Type B pancreatic cell (in vitro differentiated cells): ENCODE results near the gene LRFN3. TPM values are rescaled to one million over a fixed set of nuclear protein-coding genes. Genes with fewer than 3 reads are reported as not detected.

ENCODE experiments used
- DNase-seq: peaks from one replicate; pipeline ENCODE4 v3.0.0; 2021; ENCODE audit warnings: mixed read lengths; ENCODE audit not compliant: unreplicated experiment; ENCODE audit errors: extremely low spot score
- H3K27ac Mint-ChIP-seq: 2 replicates; pipeline ENCODE4 v1.8.0; 2021; ENCODE audit warnings: mild to moderate bottlenecking, mixed read lengths
- H3K27me3 Mint-ChIP-seq: 2 replicates; pipeline ENCODE4 v1.8.0; 2021; ENCODE audit warnings: mixed read lengths
- H3K36me3 Mint-ChIP-seq: 2 replicates; pipeline ENCODE4 v1.8.0; 2021; ENCODE audit warnings: mixed read lengths
- H3K4me1 Mint-ChIP-seq: one replicate; pipeline ENCODE4 v1.8.0; 2021; ENCODE audit warnings: mixed read lengths; ENCODE audit not compliant: unreplicated experiment
- H3K4me3 Mint-ChIP-seq: 2 replicates; pipeline ENCODE4 v1.8.0; 2021; ENCODE audit warnings: mild to moderate bottlenecking, mixed read lengths
- H3K9me3 Mint-ChIP-seq: 2 replicates; pipeline ENCODE4 v1.8.0; 2021; ENCODE audit warnings: mixed read lengths
- total RNA-seq: library from RNA; stranded (reverse); gene quantifications from 2 replicates; pipeline ENCODE4 v1.2.1, GENCODE V29; 2021; ENCODE audit warnings: low replicate concordance
- TF ChIP-seq, protein P1 (sequence below): fragments of 200-600 bp; sonication (generic); conservative IDR thresholded peaks from 2 replicates; pipeline ENCODE4 v1.5.0; 2021; ENCODE audit warnings: antibody characterized with exemption, mild to moderate bottlenecking

Gene LRFN3
- total RNA-seq, 1 donor from 2014 or later, result 22.6 TPM

- no peaks in the 10 kb centered on the region for H3K27me3 Mint-ChIP-seq
- H3K36me3 Mint-ChIP-seq, result peaks cover 20% of the 10 kb centered on the region
- peak overlapping the region; percentile 88 for H3K4me3 Mint-ChIP-seq
- no peak for DNase-seq
- peak overlapping the region; percentile 57 for H3K27ac Mint-ChIP-seq
- TF ChIP-seq, protein P1, sequence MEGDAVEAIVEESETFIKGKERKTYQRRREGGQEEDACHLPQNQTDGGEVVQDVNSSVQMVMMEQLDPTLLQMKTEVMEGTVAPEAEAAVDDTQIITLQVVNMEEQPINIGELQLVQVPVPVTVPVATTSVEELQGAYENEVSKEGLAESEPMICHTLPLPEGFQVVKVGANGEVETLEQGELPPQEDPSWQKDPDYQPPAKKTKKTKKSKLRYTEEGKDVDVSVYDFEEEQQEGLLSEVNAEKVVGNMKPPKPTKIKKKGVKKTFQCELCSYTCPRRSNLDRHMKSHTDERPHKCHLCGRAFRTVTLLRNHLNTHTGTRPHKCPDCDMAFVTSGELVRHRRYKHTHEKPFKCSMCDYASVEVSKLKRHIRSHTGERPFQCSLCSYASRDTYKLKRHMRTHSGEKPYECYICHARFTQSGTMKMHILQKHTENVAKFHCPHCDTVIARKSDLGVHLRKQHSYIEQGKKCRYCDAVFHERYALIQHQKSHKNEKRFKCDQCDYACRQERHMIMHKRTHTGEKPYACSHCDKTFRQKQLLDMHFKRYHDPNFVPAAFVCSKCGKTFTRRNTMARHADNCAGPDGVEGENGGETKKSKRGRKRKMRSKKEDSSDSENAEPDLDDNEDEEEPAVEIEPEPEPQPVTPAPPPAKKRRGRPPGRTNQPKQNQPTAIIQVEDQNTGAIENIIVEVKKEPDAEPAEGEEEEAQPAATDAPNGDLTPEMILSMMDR, result no peak
- H3K4me1 Mint-ChIP-seq, result peaks cover 21% of the 10 kb centered on the region
- no peaks in the 10 kb centered on the region for H3K9me3 Mint-ChIP-seq
These were observed 2.4 kb downstream of the LRFN3 start for GRCh38 chr19:35938282-35939224.

DNA sequence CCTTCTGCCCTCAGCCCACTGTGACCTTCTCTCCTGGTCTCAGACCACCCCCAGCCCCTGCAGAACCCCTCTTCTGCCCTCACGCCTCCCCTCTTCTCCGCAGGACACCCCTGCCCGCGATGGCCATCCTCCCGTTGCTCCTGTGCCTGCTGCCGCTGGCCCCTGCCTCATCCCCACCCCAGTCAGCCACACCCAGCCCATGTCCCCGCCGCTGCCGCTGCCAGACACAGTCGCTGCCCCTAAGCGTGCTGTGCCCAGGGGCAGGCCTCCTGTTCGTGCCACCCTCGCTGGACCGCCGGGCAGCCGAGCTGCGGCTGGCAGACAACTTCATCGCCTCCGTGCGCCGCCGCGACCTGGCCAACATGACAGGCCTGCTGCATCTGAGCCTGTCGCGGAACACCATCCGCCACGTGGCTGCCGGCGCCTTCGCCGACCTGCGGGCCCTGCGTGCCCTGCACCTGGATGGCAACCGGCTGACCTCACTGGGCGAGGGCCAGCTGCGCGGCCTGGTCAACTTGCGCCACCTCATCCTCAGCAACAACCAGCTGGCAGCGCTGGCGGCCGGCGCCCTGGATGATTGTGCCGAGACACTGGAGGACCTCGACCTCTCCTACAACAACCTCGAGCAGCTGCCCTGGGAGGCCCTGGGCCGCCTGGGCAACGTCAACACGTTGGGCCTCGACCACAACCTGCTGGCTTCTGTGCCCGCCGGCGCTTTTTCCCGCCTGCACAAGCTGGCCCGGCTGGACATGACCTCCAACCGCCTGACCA is 3.3 kb downstream of the LRFN3 start:
- H3K27ac Mint-ChIP-seq, result no peak overlapping the region
- peaks cover 24% of the 10 kb centered on the region for H3K36me3 Mint-ChIP-seq
- peaks cover 21% of the 10 kb centered on the region for H3K4me1 Mint-ChIP-seq
- H3K27me3 Mint-ChIP-seq, result no peaks in the 10 kb centered on the region
- peak overlapping the region; percentile 88 for H3K4me3 Mint-ChIP-seq
- no peaks in the 10 kb centered on the region for H3K9me3 Mint-ChIP-seq
- no peak for DNase-seq
- TF ChIP-seq, protein P1, result no peak

DNA sequence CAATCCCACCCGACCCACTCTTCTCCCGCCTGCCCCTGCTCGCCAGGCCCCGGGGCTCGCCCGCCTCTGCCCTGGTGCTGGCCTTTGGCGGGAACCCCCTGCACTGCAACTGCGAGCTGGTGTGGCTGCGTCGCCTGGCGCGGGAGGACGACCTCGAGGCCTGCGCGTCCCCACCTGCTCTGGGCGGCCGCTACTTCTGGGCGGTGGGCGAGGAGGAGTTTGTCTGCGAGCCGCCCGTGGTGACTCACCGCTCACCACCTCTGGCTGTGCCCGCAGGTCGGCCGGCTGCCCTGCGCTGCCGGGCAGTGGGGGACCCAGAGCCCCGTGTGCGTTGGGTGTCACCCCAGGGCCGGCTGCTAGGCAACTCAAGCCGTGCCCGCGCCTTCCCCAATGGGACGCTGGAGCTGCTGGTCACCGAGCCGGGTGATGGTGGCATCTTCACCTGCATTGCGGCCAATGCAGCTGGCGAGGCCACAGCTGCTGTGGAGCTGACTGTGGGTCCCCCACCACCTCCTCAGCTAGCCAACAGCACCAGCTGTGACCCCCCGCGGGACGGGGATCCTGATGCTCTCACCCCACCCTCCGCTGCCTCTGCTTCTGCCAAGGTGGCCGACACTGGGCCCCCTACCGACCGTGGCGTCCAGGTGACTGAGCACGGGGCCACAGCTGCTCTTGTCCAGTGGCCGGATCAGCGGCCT is 4.1 kb downstream of the LRFN3 start:
- Mint-ChIP-seq H3K27me3 (no peaks in the 10 kb centered on the region), H3K4me1 (peaks cover 21% of the 10 kb centered on the region), H3K9me3 (no peaks in the 10 kb centered on the region), H3K27ac (no peak overlapping the region), H3K36me3 (peaks cover 24% of the 10 kb centered on the region), H3K4me3 (no peak overlapping the region)
- no peak for DNase-seq
- TF ChIP-seq, protein P1, result no peak

GRCh38 chr19:35940839-35941238 is 4.7 kb downstream of the LRFN3 start:
- DNase-seq, result no peak
- Mint-ChIP-seq H3K36me3 (peaks cover 24% of the 10 kb centered on the region), H3K9me3 (no peaks in the 10 kb centered on the region), H3K27me3 (no peaks in the 10 kb centered on the region), H3K27ac (no peak overlapping the region), H3K4me3 (no peak overlapping the region), H3K4me1 (peaks cover 19% of the 10 kb centered on the region)
- TF ChIP-seq, protein P1, result no peak

DNA sequence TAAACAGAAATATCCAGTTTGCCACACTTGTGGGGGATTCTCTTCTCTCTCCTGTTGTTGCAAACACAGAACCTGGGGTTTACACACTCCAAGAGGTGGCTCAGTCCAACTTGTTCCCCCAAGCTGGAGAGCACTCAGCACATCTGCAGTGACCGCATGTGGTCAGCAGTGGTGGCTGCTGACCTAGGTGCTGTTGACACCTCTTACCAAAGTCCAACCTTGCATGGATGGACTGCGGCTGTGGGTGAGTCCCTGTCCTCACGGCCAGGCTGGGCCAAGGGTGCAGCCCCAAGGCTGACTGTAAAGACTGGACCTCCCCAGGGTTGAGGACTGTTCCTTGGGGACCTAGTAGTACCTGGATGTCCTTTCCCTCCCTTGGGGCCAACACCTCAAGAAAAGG is 6.1 kb downstream of the LRFN3 start:
- Mint-ChIP-seq H3K27me3 (no peaks in the 10 kb centered on the region), H3K4me3 (no peak overlapping the region), H3K27ac (no peak overlapping the region), H3K4me1 (peaks cover 15% of the 10 kb centered on the region), H3K36me3 (peaks cover 24% of the 10 kb centered on the region), H3K9me3 (no peaks in the 10 kb centered on the region)
- DNase-seq, result no peak
- TF ChIP-seq, protein P1, result no peak
